ENCODE results near the gene MKI67.

GRCh38 chr10:128116187-128116586 lies 10.0 kb downstream of the MKI67 start:
- TF ChIP-seq CTCF (IDR thresholded peaks at IDR 0.05; ENCODE audit: low read length) = no peak
- no peak for TF ChIP-seq EZH2 (optimal IDR thresholded peaks at IDR 0.05; ENCODE audit: low read depth, low read length)
- TF ChIP-seq EZH2phosphoT487 (IDR thresholded peaks at IDR 0.05; ENCODE audit: low read length) = no peak
